ENCODE measurements around the gene PHLPP1.

- TF ChIP-seq POLR2AphosphoS5 (IDR thresholded peaks at IDR 0.05) (no peak), CTCF (IDR thresholded peaks at IDR 0.05 in 8 of 11, conservative IDR thresholded peaks at IDR 0.05 in 3 of 11) (no peak)
These were observed 17.3 kb downstream of the PHLPP1 start for GRCh38 chr18:62732617-62733016.

Measured in spleen (tissue), 7 donors.